AG04450 (cell line): ENCODE measurements around the gene POU3F1. TPM values are rescaled to one million over a fixed set of nuclear protein-coding genes. Genes with fewer than 3 reads are reported as not detected.

ENCODE experiments used
- CTCF ChIA-PET: fragments of 300-600, 350-600 bp; formaldehyde crosslinking; extraction: SDS; loops from one replicate; lab custom pipeline; 2022; ENCODE audit warnings: antibody characterized with exemption, inconsistent platforms; lab: Charles Lee
- POLR2A ChIA-PET: fragments of 350-600 bp; formaldehyde crosslinking; extraction: SDS; loops from one replicate; lab custom pipeline; 2021; ENCODE audit warnings: antibody characterized with exemption, inconsistent platforms; lab: Yijun Ruan, JAX
- DNase-seq: peaks from one replicate; pipeline ENCODE4 v3.0.0-alpha.2; 2011; ENCODE audit warnings: low read depth, low spot score
- H3K27ac ChIP-seq: one replicate; pipeline ENCODE4 v1.5.1; 2012; ENCODE audit warnings: low read depth, low read length, control low read depth
- H3K27me3 ChIP-seq: one replicate; pipeline ENCODE4 v1.6.0; 2012; ENCODE audit warnings: low read length; ENCODE audit not compliant: control insufficient read depth, insufficient read depth
- H3K4me3 ChIP-seq: 2 replicates; pipeline ENCODE4 v1.5.1; 2011; ENCODE audit warnings: mild to moderate bottlenecking, low read depth, low read length, control low read depth
- H3K9me3 ChIP-seq: 2 replicates; pipeline ENCODE4 v1.5.1; 2012; ENCODE audit warnings: low read length; ENCODE audit not compliant: control insufficient read depth, insufficient read depth
- CTCF ChIP-seq: IDR thresholded peaks from 2 replicates; pipeline ENCODE4 v1.5.1; 2011; ENCODE audit warnings: low read depth, low read length, control low read depth, inconsistent platforms
- polyA plus RNA-seq: library from polyadenylated mRNA; depleted of rRNA; stranded (reverse); fragments of >200 nt; gene quantifications from 2 replicates; pipeline ENCODE4 v1.2.3, GENCODE V29; 2011

POU3F1 gene
- polyA plus RNA-seq, 1 experiment, result not detected

DNA sequence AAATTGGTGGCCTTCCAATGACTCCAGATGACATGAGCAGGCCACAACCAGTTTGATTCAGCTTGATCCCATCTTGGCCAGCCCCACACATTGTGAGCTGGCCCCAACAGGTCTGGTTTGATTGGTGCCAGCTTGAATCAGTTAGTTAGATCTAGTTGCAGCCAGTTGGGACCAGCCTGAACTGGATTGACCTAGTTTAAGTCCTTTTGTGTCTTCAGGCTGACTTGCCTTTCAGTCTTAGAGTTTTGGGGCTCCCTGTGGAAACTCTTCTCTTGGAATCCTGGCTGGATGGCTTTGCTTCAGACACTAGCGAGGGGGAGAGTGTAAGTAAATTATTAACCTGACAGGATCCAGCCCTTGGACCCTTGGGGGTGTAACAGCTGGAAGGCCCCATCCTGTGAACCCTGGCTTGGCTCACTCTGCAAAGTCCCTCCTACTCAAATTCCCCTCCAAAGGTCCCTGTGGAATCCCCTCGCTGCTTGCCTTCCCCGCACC, 36.2 kb upstream of the POU3F1 start:
- no peak for DNase-seq

DNA sequence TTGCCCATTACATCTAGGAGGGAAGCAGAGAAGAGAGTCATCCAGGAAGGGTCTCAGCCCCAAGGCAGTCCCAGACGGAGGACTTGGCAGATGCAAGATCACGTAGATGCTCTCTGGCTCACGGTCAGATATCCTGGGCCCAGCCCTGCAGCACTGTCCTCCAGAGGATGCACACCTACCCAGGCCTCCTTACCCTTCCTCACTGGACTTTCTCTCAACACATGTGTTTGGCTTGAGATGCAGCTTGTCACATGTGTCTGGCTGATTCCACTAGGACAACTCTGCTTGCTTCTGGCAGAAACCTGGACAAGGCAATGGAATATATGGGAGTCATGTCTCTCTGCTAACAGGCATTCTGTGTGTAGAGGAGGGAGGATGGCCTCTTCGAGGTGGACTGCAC, 32.4 kb upstream of the POU3F1 start:
- no peak for TF ChIP-seq CTCF
- Histone ChIP-seq H3K9me3 (no peaks in the 10 kb centered on the region), H3K27me3 (peaks cover 4% of the 10 kb centered on the region), H3K4me3 (no peak overlapping the region), H3K27ac (no peak overlapping the region)
- CTCF ChIA-PET, result no interaction called here
- POLR2A ChIA-PET, result no interaction called here
- no peak for DNase-seq

More for the DNA sequence above, 36.2 kb upstream of the POU3F1 start:
- H3K4me3 ChIP-seq, result no peak overlapping the region
- H3K9me3 ChIP-seq, result no peaks in the 10 kb centered on the region
- TF ChIP-seq CTCF, result no peak
- CTCF ChIA-PET, result interaction anchor here (1.8 kb wide), 1 partner anchor 11 kb away, joined by 7 read pairs; no protein-coding TSS in a partner anchor
- POLR2A ChIA-PET, result no interaction called here
- no peaks in the 10 kb centered on the region for H3K27me3 ChIP-seq
- no peak overlapping the region for H3K27ac ChIP-seq

- no peak overlapping the region for H3K4me3 ChIP-seq
- H3K9me3 ChIP-seq, result no peaks in the 10 kb centered on the region
- ChIA-PET CTCF (no interaction called here), POLR2A (no interaction called here)
- peaks cover 15% of the 10 kb centered on the region for H3K27me3 ChIP-seq
- TF ChIP-seq CTCF, result no peak
- no peak for DNase-seq
- H3K27ac ChIP-seq, result no peak overlapping the region
Measured at GRCh38 chr1:38077523-38078147, 31.0 kb upstream of the POU3F1 start.

GRCh38 chr1:38076455-38076854, 29.9 kb upstream of the POU3F1 start:
- ChIA-PET POLR2A (no interaction called here), CTCF (no interaction called here)
- H3K4me3 ChIP-seq, result no peak overlapping the region
- no peaks in the 10 kb centered on the region for H3K9me3 ChIP-seq
- H3K27me3 ChIP-seq, result peaks cover 18% of the 10 kb centered on the region
- no peak for TF ChIP-seq CTCF
- no peak for DNase-seq
- H3K27ac ChIP-seq, result no peak overlapping the region

GRCh38 chr1:38076038-38076437, 29.4 kb upstream of the POU3F1 start:
- Histone ChIP-seq H3K27ac (no peak overlapping the region), H3K9me3 (no peaks in the 10 kb centered on the region), H3K4me3 (no peak overlapping the region), H3K27me3 (peaks cover 22% of the 10 kb centered on the region)
- DNase-seq, result no peak
- ChIA-PET POLR2A (no interaction called here), CTCF (no interaction called here)
- no peak for TF ChIP-seq CTCF
